ENCODE results near the gene WWP2.
"Not testable (repeated sequence)": the region's sequence is repeated elsewhere in the genome, so short reads cannot be mapped to it uniquely, and the experiment has no call there.

Gene WWP2

DNA sequence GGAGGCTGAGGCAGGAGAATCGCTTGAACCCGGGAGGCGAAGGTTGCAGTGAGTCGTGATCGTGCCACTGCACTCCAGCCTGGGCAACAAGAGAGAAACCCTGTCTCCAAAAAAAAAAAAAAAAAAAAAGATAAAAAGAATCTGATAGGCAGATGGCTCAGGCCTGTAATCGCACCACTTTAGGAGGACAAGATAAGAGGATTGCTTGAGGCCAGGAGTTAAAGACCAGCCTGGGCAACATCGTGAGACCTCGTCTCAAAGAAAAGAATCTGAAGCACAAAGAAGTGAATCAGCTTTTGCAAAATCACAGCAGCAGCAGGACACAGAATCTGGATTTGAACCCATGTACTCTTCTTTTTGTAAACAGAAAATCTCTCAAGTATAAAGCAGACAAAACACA, 15.0 kb upstream of the WWP2 start:
- DNase-seq: no peak

DNA sequence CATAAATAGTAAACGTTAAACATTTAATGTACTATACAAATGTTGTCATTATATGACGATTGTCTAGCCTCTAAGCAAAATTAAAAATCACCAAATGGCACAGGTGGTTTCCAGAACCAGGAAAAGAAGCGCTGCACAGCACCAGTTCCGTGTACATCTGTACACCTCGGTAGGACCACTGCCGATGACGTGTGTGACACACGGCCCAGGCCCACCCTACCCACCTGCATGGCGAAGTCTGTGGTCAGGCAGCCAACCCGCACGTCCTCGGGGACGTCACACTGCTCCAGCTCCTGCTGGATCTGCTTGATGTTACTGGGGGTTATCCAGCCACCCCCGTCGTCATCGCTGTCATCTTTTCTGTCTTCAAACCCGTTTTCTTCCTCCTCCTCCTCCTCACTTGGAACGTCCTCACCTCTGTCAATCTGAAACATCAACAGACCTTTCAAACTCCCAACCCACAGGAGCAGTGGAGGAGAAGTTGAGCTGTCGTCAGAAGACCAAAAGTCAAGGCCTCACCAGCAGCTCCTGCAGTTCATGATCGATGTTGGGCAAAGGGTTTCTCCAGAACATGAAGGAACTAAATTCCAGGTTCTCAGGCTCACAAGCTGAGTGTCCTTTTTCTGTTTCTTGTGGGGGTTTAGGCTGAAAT, 13.3 kb upstream of the WWP2 start:
- DNase-seq: no peak

DNA sequence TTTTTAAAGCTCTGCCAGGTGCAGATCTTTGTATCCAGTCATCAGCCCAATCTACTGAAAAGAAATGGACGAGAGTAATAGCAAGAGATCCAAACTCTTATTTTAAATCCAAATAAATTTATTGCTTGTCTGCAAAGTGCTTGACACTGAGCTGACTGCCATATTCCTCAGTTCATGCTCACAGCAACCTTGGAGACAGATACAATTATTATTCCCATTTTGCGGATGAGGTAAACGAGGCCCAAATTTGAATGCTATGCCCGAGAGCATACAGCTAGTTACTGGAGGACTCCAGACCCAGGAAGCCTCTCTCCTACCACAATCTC, 8.0 kb upstream of the WWP2 start:
- no peak for DNase-seq

DNA sequence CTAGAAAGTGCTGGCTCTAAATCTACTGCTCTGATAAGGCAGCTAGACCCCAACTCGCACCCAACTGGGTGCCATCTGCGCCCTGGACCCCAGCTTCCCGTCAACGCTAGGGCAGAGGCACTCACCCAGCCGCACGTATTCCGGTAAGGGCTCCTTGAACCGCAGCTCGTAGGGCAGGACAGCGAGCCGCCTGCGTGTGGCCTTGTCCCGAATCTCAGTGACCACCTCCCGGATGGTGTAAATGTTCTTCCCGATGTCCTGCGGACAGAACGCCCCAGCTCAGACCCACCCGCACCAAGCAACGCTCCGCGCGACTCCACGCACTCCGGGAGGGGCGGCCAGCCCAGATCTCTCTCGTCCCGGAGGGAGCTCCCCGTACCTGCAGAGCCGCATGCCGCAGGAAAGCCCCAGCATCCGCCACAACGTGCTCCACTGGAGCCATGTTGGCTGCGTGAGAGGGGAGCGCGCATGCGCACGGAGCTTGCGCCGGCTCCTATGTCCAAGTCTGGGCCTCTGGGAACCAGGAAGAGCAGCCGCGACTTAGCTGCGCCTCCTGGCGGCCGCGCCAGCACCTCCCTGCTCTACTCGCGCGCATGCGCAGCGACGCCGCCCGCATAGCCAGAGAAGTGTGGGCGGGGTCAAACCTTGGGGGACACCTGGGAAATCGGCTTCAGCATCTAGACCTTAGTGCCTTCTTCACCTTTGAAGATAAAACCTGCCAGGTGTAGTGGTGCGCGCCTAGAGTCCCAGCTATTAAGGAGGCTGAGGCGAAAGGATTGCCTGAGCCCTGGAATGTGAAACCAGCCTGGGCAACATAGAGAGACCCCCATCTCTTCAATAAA, 7.4 kb upstream of the WWP2 start, which contains the start of gene NOB1:
TSS of gene NOB1 (minus strand) at position 458 of the 842 bp plus-strand sequence. CDS start at position 442, 16 bp downstream.
- peak; percentile 90 to 98 (median 96) for DNase-seq

DNA sequence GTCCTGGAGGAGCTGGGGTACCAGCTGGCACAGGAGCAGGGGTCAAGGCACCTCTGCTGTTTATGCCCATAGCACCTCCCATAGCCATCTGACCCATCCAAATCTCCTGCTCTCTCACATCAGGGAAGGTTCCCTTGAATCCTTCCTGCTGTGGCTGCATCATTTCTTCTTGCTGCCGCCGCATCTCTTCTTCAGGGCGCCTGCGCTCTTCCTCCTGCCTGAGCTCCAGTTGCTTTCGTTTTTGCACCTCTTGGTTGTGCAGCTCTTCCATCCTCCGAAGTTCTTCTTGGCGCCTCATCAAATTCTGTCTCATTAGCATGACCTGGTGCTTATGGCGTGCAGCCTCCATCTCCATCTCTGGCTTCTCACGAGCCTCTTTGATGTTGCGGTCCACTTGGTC, 5.4 kb upstream of the WWP2 start:
- no peak for DNase-seq

DNA sequence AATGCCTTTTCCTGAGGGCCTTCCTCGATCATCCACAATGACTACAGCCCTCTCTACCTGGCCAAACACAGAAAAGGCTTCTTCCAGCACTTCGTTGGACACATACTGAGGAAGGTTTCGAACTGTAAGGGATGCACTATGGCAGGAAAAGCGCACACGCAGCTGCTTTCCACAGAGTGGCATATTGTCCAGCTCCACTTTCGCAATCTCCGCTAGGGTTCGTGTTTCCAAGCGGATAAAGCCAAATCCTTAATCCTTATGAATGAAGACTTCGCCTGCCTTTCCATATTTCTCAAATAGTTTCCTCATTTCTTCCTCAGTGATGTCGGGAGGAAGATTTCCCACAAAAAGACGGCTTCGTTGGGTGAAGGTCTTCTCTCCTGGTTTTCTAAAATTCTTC, 4.8 kb upstream of the WWP2 start:
- not testable (repeated sequence) for DNase-seq

DNA sequence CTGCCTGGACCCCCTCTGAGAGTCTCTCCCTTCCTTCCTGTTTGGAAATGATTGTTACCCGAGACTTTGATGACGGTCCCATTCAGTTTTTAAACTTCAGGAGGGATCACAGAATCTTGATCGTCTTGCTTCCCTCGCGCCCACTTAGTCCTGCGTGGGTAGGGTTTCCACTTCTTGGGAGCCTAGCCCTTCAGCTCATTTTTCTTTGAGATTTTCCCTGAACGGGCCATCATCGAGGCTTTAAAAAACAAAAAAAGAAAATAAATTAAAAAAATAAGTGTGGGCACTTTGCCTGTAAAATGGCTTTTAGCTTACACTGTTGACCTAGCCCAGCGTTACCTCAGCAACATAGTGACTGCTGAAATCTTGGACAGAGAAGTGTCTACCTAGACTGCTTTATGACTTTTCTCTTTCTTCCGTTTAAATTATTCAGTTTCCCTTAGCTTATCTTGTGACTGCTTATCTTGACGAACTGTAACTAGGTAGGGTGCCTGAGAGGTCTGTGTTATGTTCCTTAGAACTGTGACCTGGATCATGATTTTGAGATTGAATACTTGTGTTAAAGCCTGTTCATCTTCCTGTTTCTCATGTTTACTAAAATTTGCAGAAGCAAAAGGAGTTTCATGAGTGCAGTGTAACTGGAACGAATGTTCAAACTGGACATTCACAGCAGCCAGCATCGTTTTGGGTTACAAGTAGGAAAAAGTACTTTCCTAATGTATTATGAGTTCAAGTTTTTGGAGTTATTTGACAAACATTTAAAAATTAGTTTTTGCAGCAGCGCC, 874 bp downstream of the WWP2 start:
- DNase-seq: peak in 3 of 6 experiments; percentile 26 to 62 (median 54)

DNA sequence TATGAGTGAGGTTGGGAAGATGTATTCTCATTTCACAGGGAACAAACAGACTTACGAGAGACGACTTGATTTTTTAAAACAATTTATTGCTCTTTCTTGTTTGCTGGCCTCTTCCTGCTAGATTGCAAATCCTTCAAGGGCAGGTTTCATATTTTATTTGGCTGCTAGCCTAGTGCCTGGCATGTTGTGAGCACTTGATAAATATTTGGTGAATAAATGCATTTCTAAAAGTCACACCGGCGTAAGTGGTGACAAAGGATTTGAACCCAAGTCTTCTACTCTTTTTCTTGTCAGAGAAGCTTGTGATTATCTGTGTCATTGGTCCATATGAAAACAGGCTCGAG, 1.4 kb downstream of the WWP2 start:
- no peak for DNase-seq

DNA sequence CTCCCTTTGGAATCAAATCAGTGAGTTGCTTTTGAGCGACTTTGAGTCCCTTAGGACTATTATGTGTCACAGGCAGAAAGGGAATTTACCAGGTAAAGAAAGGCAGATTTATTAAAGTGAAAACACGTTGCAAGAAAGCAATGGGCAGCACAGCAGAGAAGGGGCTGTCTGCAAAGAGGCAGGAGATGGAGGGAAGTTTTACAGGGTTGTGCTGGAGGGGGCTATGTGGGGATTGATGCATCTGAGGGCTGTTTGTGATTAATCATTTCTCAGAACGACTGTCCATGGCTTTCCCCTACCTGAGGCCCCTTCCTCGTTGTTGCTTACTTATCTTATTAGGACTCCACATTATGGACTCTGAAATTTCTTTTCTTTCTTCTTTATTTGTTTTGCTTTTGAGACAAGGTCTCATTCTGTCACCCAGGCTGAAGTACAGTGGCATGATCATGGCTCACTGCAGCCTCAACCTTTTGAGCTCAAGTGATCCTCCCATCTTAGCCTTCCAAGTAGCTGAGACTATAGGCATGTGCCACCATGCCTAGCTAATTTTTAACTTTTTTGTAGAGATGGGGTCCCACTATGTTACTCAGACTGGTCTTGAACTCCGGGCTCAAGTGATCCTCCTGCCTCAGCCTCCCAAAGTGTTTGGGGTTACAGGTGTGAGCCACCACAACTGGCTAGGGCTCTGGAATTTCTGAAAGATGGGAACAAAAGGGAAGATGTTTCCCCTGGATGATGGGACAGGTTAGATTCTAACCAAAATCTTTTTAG, 5.5 kb downstream of the WWP2 start:
- no peak for DNase-seq

DNA sequence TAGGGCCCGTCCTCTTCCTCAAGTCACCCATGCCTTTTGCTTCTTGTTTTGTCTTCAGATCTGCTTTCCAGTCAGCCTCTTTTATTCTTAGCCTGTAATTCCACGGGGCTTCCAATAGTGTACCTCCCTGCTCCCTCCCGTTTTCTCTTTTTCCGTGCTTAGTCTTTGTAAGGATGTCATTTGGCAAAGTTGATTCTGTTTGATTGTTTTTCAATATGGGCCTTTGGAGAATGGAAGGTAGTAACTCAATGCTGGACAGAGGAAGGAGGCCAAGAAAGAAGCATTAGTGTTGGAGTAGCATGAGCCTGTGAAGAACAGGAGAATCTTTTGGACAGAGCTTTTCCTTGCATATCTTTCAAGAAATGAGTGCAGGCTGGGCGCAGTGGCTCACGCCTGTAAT, 6.5 kb downstream of the WWP2 start:
- no peak for DNase-seq

DNA sequence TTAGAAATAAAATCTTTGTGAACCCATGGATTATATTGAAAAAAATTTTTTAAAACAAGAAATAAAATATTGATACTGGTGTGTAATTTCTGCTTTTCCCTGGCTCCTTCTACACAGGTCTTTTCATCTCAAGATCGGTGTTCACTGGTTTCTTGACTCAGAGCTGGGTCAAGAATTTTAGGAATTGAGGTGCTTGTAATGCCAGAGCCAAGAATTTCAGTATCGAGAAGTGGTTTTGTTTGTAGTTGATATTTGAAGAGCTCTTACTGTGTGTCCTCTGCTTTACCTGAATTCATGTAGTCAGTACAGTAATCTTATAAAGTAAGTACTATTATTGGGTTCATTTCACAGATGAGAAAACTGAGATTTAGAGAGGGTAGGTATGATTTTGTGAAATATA, 7.3 kb downstream of the WWP2 start:
- no peak for DNase-seq

DNA sequence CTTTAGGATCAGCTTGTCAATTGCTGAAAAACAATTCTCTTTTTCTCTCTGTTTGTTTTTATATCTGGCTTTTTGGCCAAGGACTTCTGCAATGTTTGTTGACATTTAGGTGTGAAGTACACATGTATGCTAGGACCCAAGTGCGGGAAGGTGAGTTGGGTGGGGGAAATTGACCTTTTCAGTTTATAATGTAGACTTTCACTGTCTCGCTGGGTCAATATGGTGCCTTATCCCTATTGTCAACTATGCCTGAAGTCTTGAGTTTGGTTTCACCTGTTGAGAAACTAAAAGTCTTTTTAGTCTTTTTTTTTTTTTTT, 9.5 kb downstream of the WWP2 start:
- no peak for DNase-seq

DNA sequence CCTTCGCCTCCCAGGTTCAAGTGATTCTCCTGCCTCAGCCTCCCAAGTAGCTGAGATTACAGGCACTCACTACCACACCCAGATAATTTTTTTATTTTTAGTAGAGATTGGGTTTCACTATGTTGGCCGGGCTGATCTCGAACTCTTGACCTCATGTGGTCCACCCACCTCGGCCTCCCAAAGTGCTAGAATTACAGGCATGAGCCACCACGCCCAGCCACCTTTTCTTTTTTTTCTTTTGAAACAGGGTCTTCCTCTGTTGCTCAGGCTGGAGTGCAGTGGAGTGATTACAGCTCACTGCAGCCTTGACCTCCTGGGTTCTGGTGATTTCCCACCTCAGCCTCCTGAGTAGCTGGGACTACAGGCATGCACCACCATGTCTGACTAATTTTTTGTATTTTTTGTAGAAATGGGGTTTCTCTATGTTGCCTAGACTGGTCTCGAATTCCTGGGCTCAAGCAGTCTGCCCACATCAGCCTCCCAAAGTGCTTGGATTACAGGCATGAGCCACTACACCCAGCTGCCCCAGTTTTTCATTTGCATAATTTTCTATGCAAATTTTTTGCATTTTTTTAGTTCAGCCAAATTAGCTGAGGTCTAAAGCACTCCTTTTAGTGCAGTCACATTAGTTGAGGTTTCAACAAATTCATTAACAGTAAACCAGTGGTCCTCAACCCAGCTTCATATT, 11.3 kb downstream of the WWP2 start:
- DNase-seq: no peak

DNA sequence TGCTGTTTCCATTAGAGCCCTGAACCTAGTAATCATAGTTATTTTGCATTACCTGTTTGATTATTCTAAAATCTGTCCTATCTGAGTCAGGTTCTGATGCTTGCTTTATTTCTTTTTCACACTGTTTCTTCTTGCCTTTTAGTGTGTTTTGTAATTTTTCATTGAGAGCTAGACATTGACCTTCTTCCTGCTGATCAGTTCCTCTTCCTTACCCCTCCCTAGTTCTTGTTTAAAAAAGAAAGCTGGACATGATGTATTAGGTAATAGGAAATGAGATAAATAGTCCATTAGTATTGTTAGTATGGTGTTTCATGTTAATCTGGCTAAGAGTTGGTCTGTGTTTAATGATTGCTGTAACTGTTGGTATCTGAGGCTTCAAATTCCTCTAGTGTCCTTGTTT, 13.4 kb downstream of the WWP2 start:
- DNase-seq: no peak

DNA sequence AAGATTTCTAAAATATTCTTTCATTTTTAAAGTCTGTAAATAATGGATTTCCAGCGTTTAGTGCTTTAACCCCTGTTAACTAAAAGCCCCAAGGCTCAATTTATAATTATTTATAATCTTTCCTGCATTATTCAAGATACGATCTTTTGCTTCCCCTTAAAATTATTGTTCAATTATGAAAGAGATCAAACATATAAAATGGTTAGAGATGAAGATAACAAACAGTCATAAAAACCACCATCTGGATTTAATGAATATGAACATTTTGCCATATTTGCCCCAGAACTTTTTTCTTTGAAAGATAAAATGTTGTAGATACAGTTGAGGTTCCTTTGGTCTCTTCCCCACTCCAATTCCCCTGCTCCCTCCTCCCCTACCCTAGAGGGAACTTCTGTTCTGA, 17.6 kb downstream of the WWP2 start:
- no peak for DNase-seq

DNA sequence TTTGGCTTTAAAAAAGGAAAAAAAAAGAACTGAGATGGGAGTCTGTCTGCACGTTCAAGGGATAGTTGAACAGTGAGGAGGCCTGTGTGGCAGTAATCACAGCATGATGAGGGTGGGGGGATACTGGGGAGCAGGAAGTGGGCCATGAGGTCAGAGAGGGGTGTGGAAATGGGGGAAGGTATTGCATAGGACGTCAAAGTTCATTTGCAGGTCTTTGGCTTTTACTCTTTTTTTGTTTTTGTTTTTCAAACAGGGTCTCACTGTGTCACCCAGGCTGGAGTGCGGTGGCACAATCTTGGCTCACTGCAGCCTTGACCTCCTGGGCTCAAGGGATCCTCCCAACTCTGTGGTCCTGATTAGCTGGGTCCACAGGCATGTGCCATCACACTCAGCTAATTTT, 19.0 kb downstream of the WWP2 start:
- no peak for DNase-seq

DNA sequence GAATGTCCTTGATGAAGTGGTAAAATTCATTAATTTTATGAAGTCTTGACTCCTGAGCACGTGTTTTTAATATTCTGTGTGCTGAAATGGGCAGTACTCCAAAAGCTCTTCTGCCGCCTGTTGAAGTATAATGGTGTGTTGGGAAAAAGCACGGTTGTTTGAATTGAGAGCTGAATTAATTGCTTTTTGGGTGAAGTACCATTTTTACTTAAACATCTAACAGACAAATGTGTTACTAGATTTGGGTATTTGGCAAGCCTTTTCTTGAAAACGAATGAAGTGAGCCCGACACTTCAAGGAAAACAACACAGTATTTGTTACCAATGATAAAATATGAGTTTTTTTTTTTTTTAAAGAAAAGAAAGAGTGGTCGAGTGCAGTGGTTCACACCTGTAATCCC, 22.5 kb downstream of the WWP2 start:
- DNase-seq: no peak

DNA sequence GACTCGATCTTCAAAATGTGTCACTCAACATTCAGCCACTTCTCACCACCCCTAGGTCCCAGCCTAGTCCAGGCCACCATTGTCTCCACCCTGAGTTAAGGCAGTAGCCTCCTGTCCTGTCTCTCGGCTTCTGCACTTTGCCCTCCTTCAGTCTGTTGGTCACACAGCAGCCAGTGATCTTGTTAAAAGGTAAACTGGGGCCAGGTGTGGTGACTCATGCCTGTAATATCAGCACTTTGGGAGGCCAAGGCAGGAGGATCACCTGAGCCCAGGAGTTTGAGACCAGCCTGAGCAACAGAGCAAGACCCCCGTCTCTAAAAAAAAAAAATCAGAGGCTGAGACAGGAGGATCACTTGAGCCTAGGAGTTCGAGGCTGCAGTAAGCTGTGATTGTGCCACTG, 25.8 kb downstream of the WWP2 start:
- DNase-seq: no peak

DNA sequence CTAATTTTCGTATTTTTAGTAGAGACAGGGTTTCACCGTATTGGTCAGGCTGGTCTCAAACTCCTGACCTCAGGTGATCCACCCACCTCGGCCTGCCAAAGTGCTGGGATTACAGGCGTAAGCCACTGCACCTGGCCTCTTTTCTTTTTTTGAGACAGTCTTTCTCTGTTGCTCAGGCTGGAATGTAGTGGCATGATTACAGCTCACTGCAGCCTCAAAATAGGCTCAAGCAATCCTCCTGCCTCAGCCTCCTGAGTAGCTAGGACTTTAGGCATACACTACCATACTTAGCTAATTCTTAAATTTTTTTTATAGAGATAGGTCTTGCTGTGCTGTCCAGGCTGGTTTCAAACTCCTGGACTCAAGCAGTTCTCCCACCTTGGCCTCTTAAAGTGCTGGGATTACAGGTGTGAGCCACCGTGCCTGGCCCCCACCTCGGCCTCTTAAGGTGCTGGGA, 29.3 kb downstream of the WWP2 start:
- DNase-seq: not testable (repeated sequence)

DNA sequence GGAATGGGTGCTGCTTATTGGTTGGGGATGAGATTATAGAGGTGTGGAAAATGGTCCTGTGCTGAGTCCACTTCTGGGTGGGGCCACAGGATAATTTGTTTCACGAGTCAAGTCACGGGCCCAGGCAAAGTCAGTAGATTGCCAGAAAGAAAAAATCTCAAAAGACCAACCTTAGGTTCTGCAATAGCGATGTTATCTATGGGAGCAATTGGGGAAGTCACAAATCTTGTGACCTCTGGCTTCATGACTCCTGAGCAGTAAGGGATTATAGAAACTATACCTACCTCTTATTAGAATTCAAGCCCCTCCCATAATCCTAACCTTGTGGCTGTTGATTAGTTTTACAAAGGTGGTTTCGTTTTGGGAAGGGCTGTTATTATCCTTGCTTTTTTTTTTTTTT, 31.4 kb downstream of the WWP2 start:
- DNase-seq: no peak

DNA sequence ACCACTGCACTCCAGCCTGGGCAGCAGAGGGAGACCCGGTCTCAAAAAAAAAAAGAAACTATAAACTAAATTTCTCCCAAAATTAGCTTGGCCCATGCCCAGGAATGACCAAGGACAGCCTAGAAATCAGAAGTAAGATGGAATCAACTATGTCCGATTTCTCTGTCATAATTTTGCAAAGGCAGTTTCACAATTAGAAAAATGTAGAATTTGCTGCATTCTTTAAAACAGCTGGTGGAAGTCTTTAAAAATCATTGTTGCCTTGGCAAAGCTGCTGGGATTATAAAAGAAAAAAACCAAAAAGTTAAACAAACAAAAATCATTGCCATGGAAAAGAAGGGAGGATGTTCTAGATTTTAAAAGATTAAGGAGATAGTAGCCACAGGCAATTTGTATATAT, 32.4 kb downstream of the WWP2 start:
- no peak for DNase-seq

DNA sequence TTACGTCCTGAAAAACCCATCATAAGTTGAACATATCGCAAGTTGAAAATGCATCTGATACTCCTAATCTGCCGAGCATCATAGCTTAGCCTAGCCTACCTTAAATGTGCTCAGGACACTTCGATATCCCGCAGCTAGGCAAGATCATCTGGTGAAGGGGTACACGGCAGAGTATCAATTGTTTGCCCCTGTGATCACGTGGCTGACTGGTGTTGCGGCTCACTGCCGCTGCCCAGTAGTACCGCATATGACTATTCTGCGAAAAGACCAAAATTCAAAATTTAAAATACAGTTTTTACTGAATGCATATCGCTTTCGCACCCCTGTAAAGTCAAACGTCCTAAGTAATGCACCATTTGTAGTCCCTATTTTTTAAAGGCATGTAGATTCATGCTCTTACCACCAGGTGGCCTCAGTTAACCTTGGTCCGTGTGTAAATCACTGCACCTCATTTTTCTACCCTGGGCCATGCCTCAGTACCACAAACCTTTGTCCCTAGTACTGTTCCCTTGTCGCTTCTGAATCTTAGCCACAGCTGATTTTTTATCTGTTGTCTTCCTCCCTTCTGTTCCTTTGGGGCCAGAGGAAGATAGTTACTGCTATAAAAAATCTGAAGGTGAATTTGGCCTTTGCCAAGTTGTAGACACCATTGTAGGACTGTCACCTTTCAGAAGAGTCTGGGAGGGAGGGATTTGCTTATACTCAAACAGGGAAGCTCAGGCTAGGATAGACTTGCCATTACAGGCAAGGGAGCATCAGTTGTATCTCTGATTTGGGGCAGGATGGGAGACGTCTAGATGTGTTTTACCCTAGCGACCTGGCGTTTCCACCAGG, 34.4 kb downstream of the WWP2 start:
- peak in 2 of 6 experiments; percentile 15 to 40 for DNase-seq

Data from stimulated activated naive CD4-positive, alpha-beta T cell (primary cell).